Neural crest cell (in vitro differentiated cells): ENCODE data around the gene PTRH2. TPM values are rescaled to one million over a fixed set of nuclear protein-coding genes. Genes with fewer than 3 reads are reported as not detected.

Source experiments
- DNase-seq: peaks from one replicate; pipeline ENCODE4 v3.0.0; 2021; ENCODE audit warnings: low read depth, mixed read lengths, low spot score
- H3K27ac Mint-ChIP-seq: one replicate; pipeline ENCODE4 v1.8.0; 2021; ENCODE audit warnings: mild to moderate bottlenecking, mixed read lengths; ENCODE audit not compliant: unreplicated experiment
- H3K27me3 Mint-ChIP-seq: 2 replicates; pipeline ENCODE4 v1.8.0; 2021; ENCODE audit warnings: low read depth, mild to moderate bottlenecking, mixed read lengths
- H3K36me3 Mint-ChIP-seq: 2 replicates; pipeline ENCODE4 v1.8.0; 2021; ENCODE audit warnings: low read depth, mild to moderate bottlenecking, mixed read lengths
- H3K4me1 Mint-ChIP-seq: 2 replicates; pipeline ENCODE4 v1.8.0; 2021; ENCODE audit warnings: mixed read lengths
- H3K4me3 Mint-ChIP-seq: one replicate; pipeline ENCODE4 v1.8.0; 2021; ENCODE audit warnings: mild to moderate bottlenecking, mixed read lengths
- H3K9me3 Mint-ChIP-seq: 2 replicates; pipeline ENCODE4 v1.8.0; 2021; ENCODE audit warnings: mixed read lengths
- total RNA-seq: library from RNA; stranded (reverse); gene quantifications from 2 replicates; pipeline ENCODE4 v1.2.1, GENCODE V29; 2021
- TF ChIP-seq, protein P1 (sequence below): fragments of 200-600 bp; sonication (generic); conservative IDR thresholded peaks from 2 replicates; pipeline ENCODE4 v1.5.0; 2021; ENCODE audit warnings: antibody characterized with exemption, mild to moderate bottlenecking

Gene PTRH2
- total RNA-seq, 1 donor from 2014 or later, result 25.9 TPM

- no peak for DNase-seq
- Mint-ChIP-seq H3K4me1 (peaks cover 13% of the 10 kb centered on the region), H3K27ac (no peak overlapping the region), H3K4me3 (no peak overlapping the region), H3K9me3 (no peaks in the 10 kb centered on the region), H3K27me3 (no peaks in the 10 kb centered on the region), H3K36me3 (peaks cover 2% of the 10 kb centered on the region)
- TF ChIP-seq, protein P1, sequence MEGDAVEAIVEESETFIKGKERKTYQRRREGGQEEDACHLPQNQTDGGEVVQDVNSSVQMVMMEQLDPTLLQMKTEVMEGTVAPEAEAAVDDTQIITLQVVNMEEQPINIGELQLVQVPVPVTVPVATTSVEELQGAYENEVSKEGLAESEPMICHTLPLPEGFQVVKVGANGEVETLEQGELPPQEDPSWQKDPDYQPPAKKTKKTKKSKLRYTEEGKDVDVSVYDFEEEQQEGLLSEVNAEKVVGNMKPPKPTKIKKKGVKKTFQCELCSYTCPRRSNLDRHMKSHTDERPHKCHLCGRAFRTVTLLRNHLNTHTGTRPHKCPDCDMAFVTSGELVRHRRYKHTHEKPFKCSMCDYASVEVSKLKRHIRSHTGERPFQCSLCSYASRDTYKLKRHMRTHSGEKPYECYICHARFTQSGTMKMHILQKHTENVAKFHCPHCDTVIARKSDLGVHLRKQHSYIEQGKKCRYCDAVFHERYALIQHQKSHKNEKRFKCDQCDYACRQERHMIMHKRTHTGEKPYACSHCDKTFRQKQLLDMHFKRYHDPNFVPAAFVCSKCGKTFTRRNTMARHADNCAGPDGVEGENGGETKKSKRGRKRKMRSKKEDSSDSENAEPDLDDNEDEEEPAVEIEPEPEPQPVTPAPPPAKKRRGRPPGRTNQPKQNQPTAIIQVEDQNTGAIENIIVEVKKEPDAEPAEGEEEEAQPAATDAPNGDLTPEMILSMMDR, result no peak
Measured at GRCh38 chr17:59752922-59753321, 45.7 kb upstream of the PTRH2 start.

- DNase-seq, result no peak
- H3K36me3 Mint-ChIP-seq, result peaks cover 2% of the 10 kb centered on the region
- no peaks in the 10 kb centered on the region for H3K9me3 Mint-ChIP-seq
- H3K27me3 Mint-ChIP-seq, result no peaks in the 10 kb centered on the region
- TF ChIP-seq, protein P1, result no peak
- no peak overlapping the region for H3K4me3 Mint-ChIP-seq
- H3K27ac Mint-ChIP-seq, result no peak overlapping the region
- peaks cover 13% of the 10 kb centered on the region for H3K4me1 Mint-ChIP-seq
Measured at GRCh38 chr17:59752446-59752845, 45.2 kb upstream of the PTRH2 start.

DNA sequence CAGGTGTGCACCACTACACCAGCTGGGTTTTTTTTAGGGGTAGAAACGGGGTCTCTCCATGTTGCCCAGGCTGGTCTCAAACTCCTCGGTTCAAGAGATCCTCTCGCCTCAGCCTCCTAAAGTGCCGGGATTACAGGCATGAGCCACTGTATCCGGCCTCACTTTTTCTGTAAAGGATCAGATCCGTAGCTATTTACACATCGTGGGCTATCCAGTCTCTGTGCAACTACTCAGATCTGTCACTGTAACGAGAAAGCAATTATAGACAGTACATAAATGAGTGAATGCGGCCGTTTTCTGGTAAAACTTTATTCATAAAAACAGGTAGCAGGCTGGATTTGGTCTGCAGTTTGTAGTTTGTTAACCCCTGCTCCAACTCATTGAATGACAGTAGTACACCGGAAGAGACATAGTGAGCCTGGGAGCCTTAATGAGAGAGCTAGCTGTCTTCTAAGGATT, 44.8 kb upstream of the PTRH2 start:
- peaks cover 2% of the 10 kb centered on the region for H3K36me3 Mint-ChIP-seq
- DNase-seq, result no peak
- H3K4me1 Mint-ChIP-seq, result peaks cover 13% of the 10 kb centered on the region
- no peak overlapping the region for H3K4me3 Mint-ChIP-seq
- H3K9me3 Mint-ChIP-seq, result no peaks in the 10 kb centered on the region
- TF ChIP-seq, protein P1, result no peak
- no peaks in the 10 kb centered on the region for H3K27me3 Mint-ChIP-seq
- no peak overlapping the region for H3K27ac Mint-ChIP-seq

- no peak for DNase-seq
- TF ChIP-seq, protein P1, result no peak
- H3K4me1 Mint-ChIP-seq, result peaks cover 4% of the 10 kb centered on the region
- no peak overlapping the region for H3K27ac Mint-ChIP-seq
- H3K9me3 Mint-ChIP-seq, result peaks cover 3% of the 10 kb centered on the region
- H3K36me3 Mint-ChIP-seq, result peaks cover 3% of the 10 kb centered on the region
- no peak overlapping the region for H3K4me3 Mint-ChIP-seq
- no peaks in the 10 kb centered on the region for H3K27me3 Mint-ChIP-seq
Measured at GRCh38 chr17:59748591-59748990, 41.4 kb upstream of the PTRH2 start.

GRCh38 chr17:59746849-59747445, 39.7 kb upstream of the PTRH2 start:
- no peaks in the 10 kb centered on the region for H3K4me1 Mint-ChIP-seq
- peaks cover 6% of the 10 kb centered on the region for H3K9me3 Mint-ChIP-seq
- TF ChIP-seq, protein P1, result peak; percentile 77
- DNase-seq, result no peak
- H3K27me3 Mint-ChIP-seq, result no peaks in the 10 kb centered on the region
- H3K27ac Mint-ChIP-seq, result no peak overlapping the region
- no peak overlapping the region for H3K4me3 Mint-ChIP-seq
- peaks cover 12% of the 10 kb centered on the region for H3K36me3 Mint-ChIP-seq
